ENCODE data around the gene LIG1.
"Not testable (repeated sequence)": the region's sequence is repeated elsewhere in the genome, so short reads cannot be mapped to it uniquely, and the experiment has no call there.

The LIG1 gene

DNA sequence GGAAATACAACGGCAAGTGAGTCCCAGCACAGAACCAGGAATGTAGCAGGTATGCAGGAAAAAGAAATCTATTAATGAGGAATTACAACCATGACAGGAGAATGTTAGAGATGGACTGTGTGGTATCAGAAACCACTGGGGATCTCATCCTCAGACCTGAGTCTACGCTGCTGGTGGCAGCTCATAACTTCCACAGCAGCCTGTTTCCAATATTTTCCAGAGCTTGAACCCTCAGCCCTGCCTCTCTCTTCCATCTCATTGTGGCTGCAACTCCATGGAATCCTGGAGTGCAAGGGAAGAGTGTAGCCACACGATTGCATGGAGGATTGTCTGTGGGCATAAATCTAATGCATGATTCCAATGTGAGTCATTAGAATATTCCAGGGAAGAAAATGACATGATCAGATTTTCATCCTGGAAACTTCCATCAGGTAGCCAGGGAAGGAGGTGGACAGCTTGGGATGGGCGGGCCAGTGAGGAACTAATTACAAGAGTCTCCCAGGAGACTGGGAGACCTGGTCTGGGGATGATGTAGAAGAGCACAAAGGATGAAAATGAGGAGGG lies 74.5 kb downstream of the LIG1 start:
- no peak for TF ChIP-seq EZH2phosphoT487 (IDR thresholded peaks at IDR 0.05; ENCODE audit: borderline replicate concordance, low read length)
- TF ChIP-seq, protein P1, sequence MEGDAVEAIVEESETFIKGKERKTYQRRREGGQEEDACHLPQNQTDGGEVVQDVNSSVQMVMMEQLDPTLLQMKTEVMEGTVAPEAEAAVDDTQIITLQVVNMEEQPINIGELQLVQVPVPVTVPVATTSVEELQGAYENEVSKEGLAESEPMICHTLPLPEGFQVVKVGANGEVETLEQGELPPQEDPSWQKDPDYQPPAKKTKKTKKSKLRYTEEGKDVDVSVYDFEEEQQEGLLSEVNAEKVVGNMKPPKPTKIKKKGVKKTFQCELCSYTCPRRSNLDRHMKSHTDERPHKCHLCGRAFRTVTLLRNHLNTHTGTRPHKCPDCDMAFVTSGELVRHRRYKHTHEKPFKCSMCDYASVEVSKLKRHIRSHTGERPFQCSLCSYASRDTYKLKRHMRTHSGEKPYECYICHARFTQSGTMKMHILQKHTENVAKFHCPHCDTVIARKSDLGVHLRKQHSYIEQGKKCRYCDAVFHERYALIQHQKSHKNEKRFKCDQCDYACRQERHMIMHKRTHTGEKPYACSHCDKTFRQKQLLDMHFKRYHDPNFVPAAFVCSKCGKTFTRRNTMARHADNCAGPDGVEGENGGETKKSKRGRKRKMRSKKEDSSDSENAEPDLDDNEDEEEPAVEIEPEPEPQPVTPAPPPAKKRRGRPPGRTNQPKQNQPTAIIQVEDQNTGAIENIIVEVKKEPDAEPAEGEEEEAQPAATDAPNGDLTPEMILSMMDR (IDR thresholded peaks at IDR 0.05; ENCODE audit: low read depth, low read length, poor library complexity, severe bottlenecking) = no peak
- peaks cover 6% of the 10 kb centered on the region; the same call in 1 of the 2 replicates for H3K27me3 ChIP-seq (ENCODE audit: control insufficient read depth, low read length)
- H4K20me1 ChIP-seq (ENCODE audit: control insufficient read depth, insufficient read depth, low read depth, low read length) = no peaks in the 10 kb centered on the region
- no peak overlapping the region for H3K27ac ChIP-seq (ENCODE audit: low read depth, low read length)
- no peak overlapping the region for H3K4me3 ChIP-seq (ENCODE audit: low read length)
- no peak overlapping the region for H3K4me2 ChIP-seq (ENCODE audit: low read length)
- H3F3A ChIP-seq (ENCODE audit: control insufficient read depth, insufficient read depth) = no peaks in the 10 kb centered on the region
- no peaks in the 10 kb centered on the region for H3K9me3 ChIP-seq (ENCODE audit: control insufficient read depth, insufficient read depth, low read length)
- no peaks in the 10 kb centered on the region for H3K9me2 ChIP-seq (replicated peaks; ENCODE audit: control insufficient read depth, low read length)
- no peaks in the 10 kb centered on the region for H3K79me2 ChIP-seq (ENCODE audit: control insufficient read depth, low read length)
- no peaks in the 10 kb centered on the region for H3K36me3 ChIP-seq (ENCODE audit: control insufficient read depth, low read length)
- no peaks in the 10 kb centered on the region for H3K4me1 ChIP-seq (ENCODE audit: control insufficient read depth, low read length)

DNA sequence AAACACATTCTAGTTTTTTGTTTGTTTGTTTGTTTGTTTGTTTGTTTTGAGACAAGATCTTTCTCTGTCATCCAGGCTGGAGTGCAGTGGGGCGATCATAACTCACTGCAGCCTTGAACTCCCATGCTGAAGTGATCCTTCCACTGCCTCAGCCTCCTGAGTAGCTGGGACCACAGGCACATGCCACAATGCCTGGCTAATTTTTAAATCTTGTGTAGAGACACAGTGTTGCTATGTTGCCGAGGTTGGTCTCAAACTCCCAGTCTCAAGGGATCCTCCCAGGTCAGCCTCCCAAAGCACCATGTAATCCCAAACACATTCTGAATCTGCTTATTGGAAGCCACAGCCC lies 75.3 kb downstream of the LIG1 start:
- H3K9me3 ChIP-seq (ENCODE audit: control insufficient read depth, insufficient read depth, low read length) = no peaks in the 10 kb centered on the region

DNA sequence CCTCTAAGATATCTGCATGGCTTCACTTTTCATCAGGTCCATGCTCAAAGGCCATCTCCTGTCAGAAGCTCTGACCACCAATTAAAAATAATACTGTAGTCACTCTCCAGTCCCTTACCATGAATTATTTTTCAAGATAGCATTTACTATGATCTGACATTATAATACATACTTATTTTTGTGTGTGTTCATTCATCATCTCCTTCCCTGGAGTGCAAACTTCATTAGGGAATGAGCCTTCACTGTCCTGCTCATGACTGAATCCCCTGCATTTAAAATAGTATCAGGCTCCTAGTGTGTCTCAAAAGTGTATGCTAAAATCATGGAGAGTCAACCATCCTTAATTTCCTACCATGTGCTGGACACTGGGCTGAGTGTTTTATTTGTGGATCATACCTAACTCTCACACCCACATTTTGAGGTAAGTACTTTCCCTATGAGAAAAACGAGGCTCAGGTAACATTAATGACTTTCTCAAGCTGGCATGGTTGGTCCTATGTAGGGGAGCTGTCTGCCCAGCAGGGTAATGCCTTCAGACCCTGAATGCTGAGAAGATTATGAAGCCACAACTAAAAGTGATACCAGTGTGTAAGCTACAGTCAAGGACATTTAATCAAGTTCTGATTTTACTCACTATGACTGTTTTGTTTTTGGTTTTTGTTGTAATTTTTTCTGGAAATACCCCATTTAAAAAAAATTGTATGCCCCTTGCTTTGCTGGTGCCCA lies 75.9 kb downstream of the LIG1 start:
- Histone ChIP-seq H3K4me2 (ENCODE audit: low read length) (no peak overlapping the region), H4K20me1 (ENCODE audit: control insufficient read depth, insufficient read depth, low read depth, low read length) (no peaks in the 10 kb centered on the region), H3K4me3 (ENCODE audit: low read length) (no peak overlapping the region), H3K9me2 (replicated peaks; ENCODE audit: control insufficient read depth, low read length) (no peaks in the 10 kb centered on the region), H3K4me1 (ENCODE audit: control insufficient read depth, low read length) (no peaks in the 10 kb centered on the region), H3K27ac (ENCODE audit: low read depth, low read length) (no peak overlapping the region), H3K36me3 (ENCODE audit: control insufficient read depth, low read length) (no peaks in the 10 kb centered on the region), H3F3A (ENCODE audit: control insufficient read depth, insufficient read depth) (no peaks in the 10 kb centered on the region), H3K27me3 (ENCODE audit: control insufficient read depth, low read length) (peaks cover 6% of the 10 kb centered on the region; the same call in 1 of the 2 replicates), H3K9me3 (ENCODE audit: control insufficient read depth, insufficient read depth, low read length) (no peaks in the 10 kb centered on the region), H3K79me2 (ENCODE audit: control insufficient read depth, low read length) (no peaks in the 10 kb centered on the region)
- no peak for TF ChIP-seq EZH2phosphoT487 (IDR thresholded peaks at IDR 0.05; ENCODE audit: borderline replicate concordance, low read length)
- TF ChIP-seq, protein P1 (IDR thresholded peaks at IDR 0.05; ENCODE audit: low read depth, low read length, poor library complexity, severe bottlenecking) = no peak

More for the DNA sequence above, 75.3 kb downstream of the LIG1 start:
- no peaks in the 10 kb centered on the region for H3K36me3 ChIP-seq (ENCODE audit: control insufficient read depth, low read length)
- H3K79me2 ChIP-seq (ENCODE audit: control insufficient read depth, low read length) = no peaks in the 10 kb centered on the region
- H3K27me3 ChIP-seq (ENCODE audit: control insufficient read depth, low read length) = peaks cover 6% of the 10 kb centered on the region; the same call in 1 of the 2 replicates
- no peaks in the 10 kb centered on the region for H3F3A ChIP-seq (ENCODE audit: control insufficient read depth, insufficient read depth)
- no peaks in the 10 kb centered on the region for H3K9me2 ChIP-seq (replicated peaks; ENCODE audit: control insufficient read depth, low read length)
- H3K27ac ChIP-seq (ENCODE audit: low read depth, low read length) = no peak overlapping the region
- H4K20me1 ChIP-seq (ENCODE audit: control insufficient read depth, insufficient read depth, low read depth, low read length) = no peaks in the 10 kb centered on the region
- H3K4me3 ChIP-seq (ENCODE audit: low read length) = no peak overlapping the region
- no peaks in the 10 kb centered on the region for H3K4me1 ChIP-seq (ENCODE audit: control insufficient read depth, low read length)
- no peak overlapping the region for H3K4me2 ChIP-seq (ENCODE audit: low read length)
- TF ChIP-seq EZH2phosphoT487 (IDR thresholded peaks at IDR 0.05; ENCODE audit: borderline replicate concordance, low read length) = no peak
- TF ChIP-seq, protein P1 (IDR thresholded peaks at IDR 0.05; ENCODE audit: low read depth, low read length, poor library complexity, severe bottlenecking) = no peak

DNA sequence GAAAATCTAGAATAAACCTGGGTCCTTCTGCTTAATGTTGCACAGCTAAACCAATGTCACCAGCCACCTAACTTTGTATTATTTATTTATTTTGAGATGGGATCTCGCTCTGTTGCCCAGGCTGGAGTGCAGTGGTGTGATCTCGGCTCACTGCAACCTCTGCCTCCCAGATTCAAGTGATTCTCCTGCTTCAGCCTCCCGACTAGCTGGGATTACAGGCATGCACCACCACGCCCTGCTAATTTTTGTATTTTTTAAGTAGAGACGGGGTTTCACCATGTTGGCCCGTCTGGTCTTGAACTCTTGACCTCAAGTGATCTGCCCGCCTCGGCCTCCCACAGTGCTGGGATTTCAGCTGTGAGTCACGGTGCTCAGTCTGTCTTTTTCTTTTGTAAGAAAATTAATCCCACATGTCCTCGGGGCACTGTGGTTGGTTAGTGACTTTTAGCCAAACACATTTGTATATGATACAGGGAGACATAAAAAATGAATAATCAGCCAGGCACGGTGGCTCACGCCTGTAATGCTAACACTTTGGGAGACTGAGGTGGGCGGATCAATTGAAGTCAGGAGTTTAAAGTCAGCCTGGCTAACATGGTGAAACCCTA lies 78.9 kb downstream of the LIG1 start:
- not testable (repeated sequence) for H3K27ac ChIP-seq (ENCODE audit: low read depth, low read length); H4K20me1 ChIP-seq (ENCODE audit: control insufficient read depth, insufficient read depth, low read depth, low read length); H3K9me3 ChIP-seq (ENCODE audit: control insufficient read depth, insufficient read depth, low read length); H3K36me3 ChIP-seq (ENCODE audit: control insufficient read depth, low read length); H3K4me3 ChIP-seq (ENCODE audit: low read length); H3F3A ChIP-seq (ENCODE audit: control insufficient read depth, insufficient read depth); H3K4me1 ChIP-seq (ENCODE audit: control insufficient read depth, low read length); H3K79me2 ChIP-seq (ENCODE audit: control insufficient read depth, low read length); H3K9me2 ChIP-seq (replicated peaks; ENCODE audit: control insufficient read depth, low read length); H3K27me3 ChIP-seq (ENCODE audit: control insufficient read depth, low read length); H3K4me2 ChIP-seq (ENCODE audit: low read length)

All from DOHH2 (cell line).